Progenitor cell of endocrine pancreas (in vitro differentiated cells): ENCODE results near the gene CSAD. TPM values are rescaled to one million over a fixed set of nuclear protein-coding genes. Genes with fewer than 3 reads are reported as not detected.
"Not testable (repeated sequence)": the region's sequence is repeated elsewhere in the genome, so short reads cannot be mapped to it uniquely, and the experiment has no call there.

Experiments used
- DNase-seq: peaks from one replicate; pipeline ENCODE4 v3.0.0; 2021; ENCODE audit warnings: low spot score; ENCODE audit not compliant: unreplicated experiment
- H3K27ac Mint-ChIP-seq: 2 replicates; pipeline ENCODE4 v1.8.0; 2021; ENCODE audit warnings: mild to moderate bottlenecking, moderate library complexity, mixed read lengths
- H3K27me3 Mint-ChIP-seq: 2 replicates; pipeline ENCODE4 v1.8.0; 2021; ENCODE audit warnings: mixed read lengths
- H3K36me3 Mint-ChIP-seq: 2 replicates; pipeline ENCODE4 v1.8.0; 2022; ENCODE audit warnings: mixed read lengths; ENCODE audit not compliant: insufficient read depth
- H3K4me1 Mint-ChIP-seq: 2 replicates; pipeline ENCODE4 v1.8.0; 2021; ENCODE audit warnings: low read depth, mixed read lengths
- H3K4me3 Mint-ChIP-seq: 2 replicates; pipeline ENCODE4 v1.8.0; 2021; ENCODE audit warnings: low read depth, mild to moderate bottlenecking, moderate library complexity, mixed read lengths
- H3K9me3 Mint-ChIP-seq: 2 replicates; pipeline ENCODE4 v1.8.0; 2021; ENCODE audit warnings: low read depth, mixed read lengths
- CTCF ChIP-seq: fragments of 200-600 bp; sonication (generic); IDR thresholded peaks from one replicate; pipeline ENCODE4 v1.5.0; 2021; ENCODE audit warnings: antibody characterized with exemption, mild to moderate bottlenecking; ENCODE audit not compliant: unreplicated experiment
- total RNA-seq: library from RNA; stranded (reverse); gene quantifications from 2 replicates; pipeline ENCODE4 v1.2.1, GENCODE V29; 2021

Gene CSAD
- total RNA-seq, 1 donor from 2014 or later, result 58.6 TPM

- no peak overlapping the region for H3K4me3 Mint-ChIP-seq
- H3K27ac Mint-ChIP-seq, result no peak overlapping the region
- no peak for DNase-seq
- H3K9me3 Mint-ChIP-seq, result no peaks in the 10 kb centered on the region
- no peaks in the 10 kb centered on the region for H3K27me3 Mint-ChIP-seq
- no peaks in the 10 kb centered on the region for H3K36me3 Mint-ChIP-seq
- no peak for TF ChIP-seq CTCF
- H3K4me1 Mint-ChIP-seq, result peaks cover 19% of the 10 kb centered on the region
Measured at GRCh38 chr12:53118751-53119300, 61.9 kb downstream of the CSAD start.

GRCh38 chr12:53115891-53116648 lies 64.7 kb downstream of the CSAD start:
- Mint-ChIP-seq H3K9me3 (no peaks in the 10 kb centered on the region), H3K4me1 (peaks cover 26% of the 10 kb centered on the region), H3K36me3 (no peaks in the 10 kb centered on the region), H3K27me3 (no peaks in the 10 kb centered on the region), H3K4me3 (no peak overlapping the region), H3K27ac (peak overlapping the region; percentile 33)
- no peak for TF ChIP-seq CTCF
- DNase-seq, result no peak

- H3K9me3 Mint-ChIP-seq, result no peaks in the 10 kb centered on the region
- no peak for TF ChIP-seq CTCF
- peak overlapping the region; percentile 98 for H3K27ac Mint-ChIP-seq
- no peaks in the 10 kb centered on the region for H3K36me3 Mint-ChIP-seq
- H3K27me3 Mint-ChIP-seq, result no peaks in the 10 kb centered on the region
- H3K4me1 Mint-ChIP-seq, result peaks cover 26% of the 10 kb centered on the region
- no peak for DNase-seq
- H3K4me3 Mint-ChIP-seq, result no peak overlapping the region
Measured at GRCh38 chr12:53115112-53115890, 65.4 kb downstream of the CSAD start.

GRCh38 chr12:53113951-53114350 lies 66.8 kb downstream of the CSAD start:
- DNase-seq, result no peak
- Mint-ChIP-seq H3K4me3 (peak overlapping the region; percentile 52), H3K27ac (peak overlapping the region; percentile 98), H3K27me3 (no peaks in the 10 kb centered on the region), H3K4me1 (peaks cover 26% of the 10 kb centered on the region), H3K36me3 (peaks cover 2% of the 10 kb centered on the region), H3K9me3 (peaks cover 3% of the 10 kb centered on the region)
- TF ChIP-seq CTCF, result no peak

GRCh38 chr12:53113136-53113705 lies 67.5 kb downstream of the CSAD start:
- DNase-seq, result no peak
- peaks cover 3% of the 10 kb centered on the region for H3K9me3 Mint-ChIP-seq
- peak overlapping the region; percentile 44 for H3K4me3 Mint-ChIP-seq
- peaks cover 2% of the 10 kb centered on the region for H3K36me3 Mint-ChIP-seq
- TF ChIP-seq CTCF, result no peak
- peaks cover 25% of the 10 kb centered on the region for H3K4me1 Mint-ChIP-seq
- H3K27me3 Mint-ChIP-seq, result no peaks in the 10 kb centered on the region
- H3K27ac Mint-ChIP-seq, result peak overlapping the region; percentile 98

- not testable (repeated sequence) for H3K27me3 Mint-ChIP-seq, DNase-seq, H3K27ac Mint-ChIP-seq, H3K36me3 Mint-ChIP-seq, H3K9me3 Mint-ChIP-seq
- Mint-ChIP-seq H3K4me3 (peak overlapping the region; percentile 44), H3K4me1 (peaks cover 24% of the 10 kb centered on the region)
Measured at GRCh38 chr12:53112431-53112830, 68.3 kb downstream of the CSAD start.
